Measurements from ENCODE around the gene BMP6.

BMP6 gene

GRCh38 chr6:7919871-7920270 lies 194.0 kb downstream of the BMP6 start:
- H3K27me3 Mint-ChIP-seq (ENCODE audit: low read depth), result no peaks in the 10 kb centered on the region
- H3K4me1 Mint-ChIP-seq (ENCODE audit: low read depth), result no peaks in the 10 kb centered on the region
- no peaks in the 10 kb centered on the region for H3K36me3 Mint-ChIP-seq (ENCODE audit: low read depth)
- H3K9me3 Mint-ChIP-seq, result peaks cover under 1% of the 10 kb centered on the region
- no peak overlapping the region for H3K4me3 Mint-ChIP-seq
- no peak overlapping the region for H3K27ac Mint-ChIP-seq

DNA sequence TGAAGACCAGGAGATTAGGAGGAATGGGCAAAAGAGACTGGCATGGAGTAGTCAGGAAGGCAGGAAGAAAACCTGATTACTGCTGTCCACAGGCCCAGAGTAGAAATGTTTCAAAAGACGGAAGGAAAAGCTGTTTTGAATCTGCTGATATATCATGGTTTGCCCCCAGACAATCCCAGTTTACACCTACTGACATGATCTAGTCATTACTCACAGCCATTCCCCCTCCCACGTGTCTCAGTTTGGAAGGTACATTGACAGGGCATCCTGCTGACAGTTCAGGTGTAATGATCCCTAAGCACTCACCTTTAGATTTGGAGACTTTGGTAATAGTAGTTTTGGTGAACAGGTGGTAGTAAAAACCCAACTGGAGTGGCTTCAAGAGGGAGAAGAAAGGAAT lies 194.5 kb downstream of the BMP6 start:
- H3K4me1 Mint-ChIP-seq (ENCODE audit: low read depth), result no peaks in the 10 kb centered on the region
- no peaks in the 10 kb centered on the region for H3K27me3 Mint-ChIP-seq (ENCODE audit: low read depth)
- H3K36me3 Mint-ChIP-seq (ENCODE audit: low read depth), result no peaks in the 10 kb centered on the region
- no peak overlapping the region for H3K27ac Mint-ChIP-seq
- H3K9me3 Mint-ChIP-seq, result peaks cover 6% of the 10 kb centered on the region
- H3K4me3 Mint-ChIP-seq, result no peak overlapping the region

DNA sequence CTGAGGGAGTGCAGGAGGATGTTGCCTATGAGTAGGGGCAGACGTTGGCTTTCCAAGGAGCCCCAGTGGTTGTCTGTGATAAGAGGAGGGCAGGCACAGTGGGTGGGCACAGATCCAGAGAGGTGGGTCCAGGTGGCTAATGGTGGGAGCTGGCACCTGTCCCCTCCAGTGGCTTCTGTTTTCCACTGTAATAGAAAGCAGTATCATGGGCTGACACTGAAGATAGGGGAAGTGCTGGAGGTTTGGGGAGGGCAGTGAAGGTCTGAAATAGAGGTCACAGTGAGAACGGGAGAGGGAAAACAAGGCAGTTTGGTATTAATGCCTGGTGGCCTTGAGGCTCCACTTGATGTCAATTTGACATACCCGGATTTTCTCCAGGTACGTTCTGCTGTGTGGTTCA lies 195.1 kb downstream of the BMP6 start:
- no peaks in the 10 kb centered on the region for H3K36me3 Mint-ChIP-seq (ENCODE audit: low read depth)
- no peaks in the 10 kb centered on the region for H3K27me3 Mint-ChIP-seq (ENCODE audit: low read depth)
- H3K9me3 Mint-ChIP-seq, result peaks cover 7% of the 10 kb centered on the region
- no peak overlapping the region for H3K4me3 Mint-ChIP-seq
- H3K27ac Mint-ChIP-seq, result no peak overlapping the region
- H3K4me1 Mint-ChIP-seq (ENCODE audit: low read depth), result no peaks in the 10 kb centered on the region

DNA sequence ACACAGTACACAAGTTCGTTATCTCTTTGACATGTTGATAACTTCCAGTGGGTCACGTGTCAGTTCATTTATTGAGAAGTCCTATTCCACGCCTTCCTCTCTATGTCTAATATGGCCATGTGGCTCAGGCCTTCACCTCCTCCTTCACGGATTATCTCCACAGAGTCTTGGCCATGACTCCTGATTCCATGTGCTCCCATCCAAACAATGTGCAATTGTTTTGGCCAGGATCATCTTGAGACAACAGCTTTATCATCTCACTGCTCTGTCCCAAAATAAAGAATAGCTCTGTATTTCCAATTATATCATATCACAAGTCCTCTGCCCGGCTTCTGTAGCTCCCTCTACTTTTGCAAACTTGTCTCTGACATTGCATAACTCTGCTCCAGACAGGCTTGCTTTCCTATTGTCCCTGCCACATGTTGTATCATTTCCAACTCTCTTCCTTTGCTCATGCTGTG lies 195.8 kb downstream of the BMP6 start:
- H3K36me3 Mint-ChIP-seq (ENCODE audit: low read depth), result no peaks in the 10 kb centered on the region
- H3K27me3 Mint-ChIP-seq (ENCODE audit: low read depth), result peaks cover 4% of the 10 kb centered on the region
- H3K9me3 Mint-ChIP-seq, result peaks cover 7% of the 10 kb centered on the region
- H3K4me1 Mint-ChIP-seq (ENCODE audit: low read depth), result no peaks in the 10 kb centered on the region
- H3K4me3 Mint-ChIP-seq, result no peak overlapping the region
- H3K27ac Mint-ChIP-seq, result no peak overlapping the region

DNA sequence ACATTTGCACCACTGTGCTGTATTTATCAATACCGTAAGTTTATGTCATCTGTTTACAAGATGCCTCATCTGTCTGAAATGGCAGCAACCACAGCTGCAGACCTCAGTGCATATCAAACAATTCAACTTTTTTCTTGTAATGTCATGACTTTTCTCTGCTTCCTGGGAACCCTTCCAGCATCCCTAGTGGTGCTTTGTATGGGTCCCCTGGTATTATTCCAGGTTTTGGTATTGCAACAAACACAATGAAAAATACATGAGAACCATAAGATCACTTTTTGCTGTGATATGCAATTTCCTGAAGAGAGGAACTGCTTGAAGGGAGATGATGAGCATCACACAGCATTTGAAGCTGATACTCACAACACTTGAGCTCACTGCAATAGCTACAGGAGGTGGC lies 196.7 kb downstream of the BMP6 start:
- Mint-ChIP-seq H3K36me3 (ENCODE audit: low read depth) (no peaks in the 10 kb centered on the region), H3K9me3 (peaks cover 7% of the 10 kb centered on the region), H3K4me3 (no peak overlapping the region), H3K27ac (no peak overlapping the region), H3K27me3 (ENCODE audit: low read depth) (peaks cover 10% of the 10 kb centered on the region), H3K4me1 (ENCODE audit: low read depth) (no peaks in the 10 kb centered on the region)

DNA sequence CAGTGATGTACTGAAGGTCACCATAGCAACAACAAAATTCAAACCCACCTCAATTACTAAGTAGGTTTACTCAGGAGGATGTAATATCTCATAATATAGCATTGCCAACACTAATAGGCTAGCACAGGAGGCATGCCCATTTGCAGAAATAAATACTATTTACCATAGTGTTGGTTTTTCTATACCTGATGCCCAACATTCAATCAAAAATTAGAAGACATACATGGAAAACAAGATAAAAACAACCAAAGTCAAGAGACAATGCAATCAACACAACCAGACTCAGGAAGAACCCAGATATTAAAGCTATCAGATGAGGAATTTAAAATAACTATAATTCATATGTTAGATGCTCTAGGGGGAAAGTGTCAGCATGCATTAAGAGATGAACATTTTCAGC lies 199.0 kb downstream of the BMP6 start:
- H3K4me3 Mint-ChIP-seq, result no peak overlapping the region
- H3K36me3 Mint-ChIP-seq (ENCODE audit: low read depth), result no peaks in the 10 kb centered on the region
- peaks cover 23% of the 10 kb centered on the region for H3K27me3 Mint-ChIP-seq (ENCODE audit: low read depth)
- no peak overlapping the region for H3K27ac Mint-ChIP-seq
- peaks cover 7% of the 10 kb centered on the region for H3K9me3 Mint-ChIP-seq
- H3K4me1 Mint-ChIP-seq (ENCODE audit: low read depth), result no peaks in the 10 kb centered on the region
